T-helper 2 cell treated with Interferon-gamma antibody and Interleukin-4, amounts not matched to agents 5 μg/mL and 100 μg/mL, for 36 hours (primary cell): ENCODE measurements around the gene PNMA8A.
A peak's percentile ranks its signal among the peaks of the same experiment; 100 is the strongest.
"Not testable (repeated sequence)": the region's sequence is repeated elsewhere in the genome, so short reads cannot be mapped to it uniquely, and the experiment has no call there.

ENCODE experiments used
- DNase-seq: peaks from one replicate; pipeline ENCODE4 v3.0.0; 2021; ENCODE audit warnings: low spot score
- H3K27ac Mint-ChIP-seq: one replicate; pipeline ENCODE4 v1.8.0; 2021; ENCODE audit warnings: mild to moderate bottlenecking, mixed read lengths
- H3K27me3 Mint-ChIP-seq: one replicate; pipeline ENCODE4 v1.8.0; 2021; ENCODE audit warnings: low read depth, mixed read lengths
- H3K36me3 Mint-ChIP-seq: one replicate; pipeline ENCODE4 v1.8.0; 2021; ENCODE audit warnings: low read depth, mixed read lengths
- H3K4me1 Mint-ChIP-seq: one replicate; pipeline ENCODE4 v1.8.0; 2021; ENCODE audit warnings: low read depth, mixed read lengths
- H3K4me3 Mint-ChIP-seq: one replicate; pipeline ENCODE4 v1.8.0; 2022; ENCODE audit warnings: mild to moderate bottlenecking, moderate library complexity, mixed read lengths
- H3K9me3 Mint-ChIP-seq: one replicate; pipeline ENCODE4 v1.8.0; 2021; ENCODE audit warnings: mixed read lengths

PNMA8A gene

DNA sequence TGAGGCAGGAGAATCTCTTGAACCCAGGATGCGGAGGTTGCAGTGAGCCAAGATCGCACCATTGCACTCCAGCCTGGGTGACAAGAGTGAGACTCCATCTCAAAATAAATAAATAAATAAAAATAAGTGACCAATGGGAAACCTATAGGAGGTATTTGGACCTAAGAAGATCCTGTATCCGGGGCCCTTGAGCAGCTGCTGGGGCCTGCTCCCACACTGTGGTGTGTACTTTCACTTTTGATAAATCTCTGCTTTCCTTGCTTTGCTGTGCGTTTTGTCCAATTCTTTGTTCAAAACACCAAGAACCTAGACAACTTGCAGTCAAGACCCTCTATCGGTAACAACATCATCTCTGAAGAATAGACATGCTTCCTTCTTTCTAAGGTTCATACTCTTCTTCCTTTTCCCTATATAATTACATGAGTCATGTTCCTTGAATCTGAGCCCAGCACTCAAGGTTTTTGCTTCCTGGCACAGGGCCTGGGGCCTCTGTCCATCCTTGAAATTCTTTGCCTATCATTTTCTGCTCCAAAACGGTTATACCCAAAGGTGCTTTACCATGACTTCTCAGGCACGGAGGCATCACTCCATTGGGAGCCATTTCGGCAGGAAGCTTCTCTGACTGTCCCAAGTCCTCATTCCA, 28.4 kb downstream of the PNMA8A start:
- H3K4me3 Mint-ChIP-seq = no peak overlapping the region
- peaks cover 4% of the 10 kb centered on the region for H3K27me3 Mint-ChIP-seq
- peaks cover 4% of the 10 kb centered on the region for H3K4me1 Mint-ChIP-seq
- H3K36me3 Mint-ChIP-seq = no peaks in the 10 kb centered on the region
- no peaks in the 10 kb centered on the region for H3K9me3 Mint-ChIP-seq
- H3K27ac Mint-ChIP-seq = no peak overlapping the region
- DNase-seq = no peak

DNA sequence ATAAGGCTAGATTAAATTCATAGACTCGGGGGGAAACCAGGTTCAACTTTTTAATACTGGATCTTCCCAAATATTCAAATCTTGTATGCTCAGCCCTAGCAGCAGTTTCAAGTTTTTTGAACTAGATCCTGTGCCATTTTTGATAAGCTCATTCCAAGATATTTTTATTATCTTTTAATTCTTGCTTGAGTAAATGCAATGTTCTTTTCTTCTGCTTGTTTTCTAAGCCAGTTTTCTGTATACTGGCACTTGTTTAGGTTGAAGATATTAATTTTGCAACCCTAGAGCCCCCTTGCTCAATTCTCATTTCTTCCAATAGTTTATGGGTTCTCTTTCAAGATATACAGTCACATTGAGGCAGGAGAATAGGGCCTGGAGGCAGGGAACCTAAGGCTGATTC, 29.5 kb downstream of the PNMA8A start:
- H3K9me3 Mint-ChIP-seq = no peaks in the 10 kb centered on the region
- H3K4me3 Mint-ChIP-seq = no peak overlapping the region
- H3K27me3 Mint-ChIP-seq = peaks cover 4% of the 10 kb centered on the region
- peaks cover 4% of the 10 kb centered on the region for H3K4me1 Mint-ChIP-seq
- no peak for DNase-seq
- H3K27ac Mint-ChIP-seq = no peak overlapping the region
- no peaks in the 10 kb centered on the region for H3K36me3 Mint-ChIP-seq

DNA sequence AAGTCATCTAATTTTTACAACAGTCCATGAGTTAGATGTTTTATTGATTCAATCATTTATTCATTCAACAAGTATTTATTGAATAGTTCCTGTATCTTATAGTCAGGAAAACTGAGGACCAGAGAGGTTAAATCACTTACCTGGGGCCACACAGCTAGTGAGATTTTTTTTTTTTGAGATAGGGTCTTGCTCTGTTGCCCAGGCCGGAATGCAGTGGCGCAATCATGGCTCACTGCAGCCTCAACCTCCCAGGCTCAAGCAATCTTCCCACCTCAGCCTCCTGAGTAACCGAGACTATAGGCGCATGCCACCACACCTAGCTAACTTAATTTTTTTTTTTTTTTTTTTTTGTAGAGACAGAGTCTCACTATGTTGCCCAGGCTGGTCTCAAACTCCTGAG, 35.7 kb downstream of the PNMA8A start:
- H3K36me3 Mint-ChIP-seq, H3K27ac Mint-ChIP-seq, H3K4me3 Mint-ChIP-seq, H3K9me3 Mint-ChIP-seq, H3K4me1 Mint-ChIP-seq, DNase-seq: not testable (repeated sequence)
- peaks cover 13% of the 10 kb centered on the region for H3K27me3 Mint-ChIP-seq

DNA sequence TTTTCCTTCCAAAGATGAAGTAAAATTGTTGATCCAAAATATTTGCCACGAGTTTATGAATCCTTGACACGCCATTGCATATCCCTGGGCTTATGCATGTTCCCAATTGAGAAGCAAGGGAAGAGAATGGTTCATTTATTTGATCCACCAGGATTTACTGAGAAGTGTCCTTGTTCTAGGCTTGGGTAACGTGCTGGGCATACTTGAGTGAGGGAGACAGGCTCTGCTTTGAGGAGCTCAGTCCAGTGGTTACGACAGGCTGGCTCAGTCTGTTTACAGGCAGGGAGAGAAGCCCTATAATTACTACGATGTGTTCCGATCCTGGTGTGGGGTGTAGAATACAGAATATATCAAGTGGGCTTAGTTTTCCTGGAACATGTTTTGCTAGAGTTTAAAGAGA, 36.4 kb downstream of the PNMA8A start:
- Mint-ChIP-seq H3K27me3 (peaks cover 20% of the 10 kb centered on the region), H3K27ac (no peak overlapping the region), H3K9me3 (no peaks in the 10 kb centered on the region), H3K4me1 (no peaks in the 10 kb centered on the region), H3K36me3 (no peaks in the 10 kb centered on the region), H3K4me3 (no peak overlapping the region)
- no peak for DNase-seq

DNA sequence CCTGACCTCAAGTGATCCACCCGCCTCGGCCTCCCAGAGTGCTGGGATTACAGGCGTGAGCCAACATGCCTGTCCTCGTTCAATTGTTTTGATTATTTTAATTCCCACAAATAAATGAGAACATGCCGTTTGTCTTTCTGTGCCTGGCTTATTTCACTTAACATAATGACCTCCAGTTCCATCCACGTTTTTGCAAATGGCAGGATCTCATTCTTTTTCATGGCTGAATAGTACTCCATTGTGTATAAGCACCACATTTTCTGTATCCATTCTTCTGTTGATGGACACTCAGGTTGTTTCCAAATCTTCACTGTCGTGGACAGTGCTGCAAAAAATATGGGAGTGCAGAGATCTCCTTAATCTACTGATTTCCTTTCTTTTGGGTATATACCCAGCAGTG, 37.9 kb downstream of the PNMA8A start:
- peaks cover 34% of the 10 kb centered on the region for H3K27me3 Mint-ChIP-seq
- H3K36me3 Mint-ChIP-seq, DNase-seq, H3K27ac Mint-ChIP-seq, H3K9me3 Mint-ChIP-seq, H3K4me3 Mint-ChIP-seq: not testable (repeated sequence)
- peaks cover 11% of the 10 kb centered on the region for H3K4me1 Mint-ChIP-seq

DNA sequence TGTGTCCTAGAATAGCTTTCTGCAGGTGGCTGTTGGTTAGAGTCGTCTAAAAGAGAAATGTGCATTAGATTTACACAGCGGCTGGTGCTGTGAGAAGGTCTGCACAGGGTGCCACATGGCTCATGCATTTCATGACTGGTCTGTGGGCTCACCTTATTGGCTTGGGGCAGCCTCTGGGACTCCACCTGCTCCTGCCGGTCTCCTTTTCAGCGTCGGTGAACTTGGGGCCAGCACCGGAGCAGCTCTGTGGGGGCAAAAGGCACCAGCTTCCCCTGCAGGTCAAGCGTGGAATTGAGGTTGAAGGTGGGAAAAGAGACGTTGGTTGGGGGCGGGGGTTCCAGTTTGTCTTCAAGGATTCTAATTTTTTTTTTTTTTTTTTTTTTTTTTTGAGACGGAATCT, 39.5 kb downstream of the PNMA8A start:
- Mint-ChIP-seq H3K36me3 (no peaks in the 10 kb centered on the region), H3K4me1 (peaks cover 22% of the 10 kb centered on the region), H3K4me3 (no peak overlapping the region), H3K27me3 (peaks cover 50% of the 10 kb centered on the region), H3K9me3 (no peaks in the 10 kb centered on the region), H3K27ac (no peak overlapping the region)
- DNase-seq = no peak

DNA sequence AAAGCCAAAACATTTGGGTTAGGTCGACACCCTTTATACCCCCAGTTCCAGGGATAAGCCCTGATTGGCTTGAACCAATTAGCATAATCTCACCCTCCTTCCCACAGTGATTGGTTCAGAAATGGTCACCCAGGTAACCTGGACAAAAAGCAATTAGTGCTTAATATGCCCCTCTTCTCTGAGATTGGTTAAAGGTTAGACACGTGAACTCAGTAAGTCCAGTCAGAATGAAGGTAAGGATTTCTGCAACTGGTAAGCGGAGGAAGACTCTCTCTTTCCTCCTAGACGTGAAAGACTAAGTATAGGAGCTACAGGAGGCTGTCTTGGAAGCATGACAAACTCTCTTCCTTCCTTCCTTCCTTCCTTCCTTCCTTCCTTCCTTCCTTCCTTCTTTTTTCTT, 41.4 kb downstream of the PNMA8A start:
- Mint-ChIP-seq H3K9me3 (no peaks in the 10 kb centered on the region), H3K27ac (no peak overlapping the region), H3K36me3 (no peaks in the 10 kb centered on the region), H3K27me3 (peaks cover 64% of the 10 kb centered on the region), H3K4me1 (peaks cover 26% of the 10 kb centered on the region), H3K4me3 (no peak overlapping the region)
- DNase-seq = no peak

DNA sequence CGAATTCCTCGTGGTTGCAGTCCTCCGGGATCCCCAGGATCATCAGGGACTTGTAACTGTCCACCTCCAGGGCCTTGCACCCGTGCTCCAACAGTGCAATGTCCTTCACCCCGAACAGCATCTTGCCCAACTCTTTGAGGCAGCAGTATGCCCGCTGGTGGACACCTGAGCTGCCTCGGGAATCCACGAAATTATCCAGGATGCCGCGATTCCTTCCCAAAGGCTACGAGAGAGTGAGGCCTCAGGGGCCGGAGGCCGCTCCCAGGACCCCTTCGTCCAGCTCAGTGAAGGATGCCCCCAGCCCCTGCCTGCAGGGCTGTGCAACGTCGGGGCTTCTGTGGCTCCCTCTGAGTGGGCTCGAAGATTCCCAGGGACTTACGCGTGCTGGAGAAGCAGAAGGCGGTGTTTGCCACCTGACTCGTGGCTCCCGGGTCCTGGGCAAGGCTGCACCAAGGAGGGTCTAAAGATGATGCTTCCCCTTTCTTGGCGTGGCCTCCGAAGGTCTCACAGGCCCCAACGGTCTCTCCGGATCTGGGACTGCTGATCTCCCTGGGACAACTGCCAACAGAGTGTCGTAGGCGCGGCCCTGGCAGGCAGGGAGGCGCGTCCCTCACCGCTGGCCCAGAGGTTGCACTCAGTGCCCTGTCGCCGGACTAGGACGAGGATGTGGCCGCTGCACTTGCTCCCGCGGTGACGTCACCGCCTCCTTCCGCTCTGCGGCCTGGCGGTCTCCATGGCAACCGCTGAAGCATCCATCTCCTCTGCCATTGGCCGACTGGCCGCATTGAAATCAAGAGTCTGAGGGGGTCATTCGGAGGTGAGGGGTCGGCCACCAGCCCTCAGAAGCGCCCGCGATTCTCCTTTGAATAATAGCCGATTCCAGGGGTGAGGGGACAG, 42.9 kb downstream of the PNMA8A start, which contains the start of gene PNMA8C:
Gene PNMA8C (minus strand): TSS at position 698 of the 897 bp plus-strand sequence. CDS start 577 bp downstream, at position 121.
- H3K36me3 Mint-ChIP-seq = no peaks in the 10 kb centered on the region
- DNase-seq = peak; percentile 49
- H3K4me3 Mint-ChIP-seq = peak within 1 kb of the TSS; percentile 73
- H3K27ac Mint-ChIP-seq = peak within 1 kb of the TSS; percentile 49
- H3K9me3 Mint-ChIP-seq = no peaks in the 10 kb centered on the region
- peaks cover 26% of the 10 kb centered on the region for H3K4me1 Mint-ChIP-seq
- peaks cover 70% of the 10 kb centered on the region for H3K27me3 Mint-ChIP-seq

DNA sequence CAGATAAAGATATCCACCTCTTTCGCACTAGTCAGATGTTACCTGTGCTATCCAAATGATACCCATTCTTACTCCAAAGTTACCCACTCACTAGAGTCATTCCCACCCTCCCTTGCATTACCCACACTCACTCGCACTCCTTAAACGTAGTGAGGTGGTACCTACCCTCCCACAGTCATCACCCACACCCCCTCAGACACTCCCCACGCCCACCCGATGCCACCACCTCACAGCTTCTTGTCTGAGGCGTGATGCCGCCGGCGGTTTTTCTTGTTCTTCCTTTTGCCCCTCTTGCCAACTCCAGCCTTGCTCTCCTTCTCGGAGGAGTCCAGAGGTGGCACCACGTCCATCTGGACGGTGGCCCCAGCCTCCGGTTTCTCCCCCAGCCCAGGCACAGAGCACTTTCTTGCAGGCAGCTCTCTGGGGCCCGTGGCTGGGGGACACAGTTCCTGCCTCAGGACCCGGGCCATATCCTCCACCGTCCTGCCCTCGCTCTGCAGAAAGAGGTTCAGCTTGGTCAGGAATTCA, 43.8 kb downstream of the PNMA8A start:
- Mint-ChIP-seq H3K27ac (no peak overlapping the region), H3K4me1 (peaks cover 26% of the 10 kb centered on the region), H3K36me3 (no peaks in the 10 kb centered on the region), H3K9me3 (no peaks in the 10 kb centered on the region), H3K27me3 (peaks cover 74% of the 10 kb centered on the region), H3K4me3 (no peak overlapping the region)
- DNase-seq = no peak

DNA sequence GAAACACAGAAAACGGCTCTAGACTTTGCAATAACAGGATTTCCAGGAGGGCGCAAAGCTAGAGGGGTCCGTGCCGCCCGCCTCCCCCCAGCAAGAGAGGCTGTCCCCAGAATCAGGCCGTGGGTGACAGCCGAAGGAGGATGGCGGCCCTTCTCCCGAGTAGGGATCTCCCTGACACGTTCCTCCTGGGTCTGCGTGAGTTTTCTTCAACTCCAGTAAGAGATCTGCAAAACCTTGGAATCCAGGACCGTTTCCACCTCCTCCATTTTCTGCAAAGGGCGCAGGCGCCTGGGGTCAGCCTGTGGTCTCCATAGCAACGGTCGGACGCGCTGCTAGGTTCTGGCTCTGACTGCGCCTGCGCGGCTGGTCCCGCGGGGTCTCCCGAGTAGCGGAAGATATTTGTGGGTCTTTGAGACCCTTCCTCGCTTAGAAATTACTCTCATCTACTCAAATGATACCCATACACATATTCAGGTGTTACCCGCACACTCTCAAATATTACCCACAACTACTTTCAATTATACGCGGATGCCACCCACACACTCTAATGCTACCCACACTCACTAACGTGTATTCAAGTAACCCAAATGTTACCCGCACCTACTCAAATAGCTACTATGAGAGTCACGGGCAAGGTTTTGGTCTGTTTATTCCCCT, 44.7 kb downstream of the PNMA8A start:
- DNase-seq = peak; percentile 29
- Mint-ChIP-seq H3K4me3 (peak overlapping the region; percentile 60), H3K27me3 (peaks cover 72% of the 10 kb centered on the region), H3K36me3 (no peaks in the 10 kb centered on the region), H3K27ac (no peak overlapping the region), H3K4me1 (peaks cover 26% of the 10 kb centered on the region), H3K9me3 (no peaks in the 10 kb centered on the region)

DNA sequence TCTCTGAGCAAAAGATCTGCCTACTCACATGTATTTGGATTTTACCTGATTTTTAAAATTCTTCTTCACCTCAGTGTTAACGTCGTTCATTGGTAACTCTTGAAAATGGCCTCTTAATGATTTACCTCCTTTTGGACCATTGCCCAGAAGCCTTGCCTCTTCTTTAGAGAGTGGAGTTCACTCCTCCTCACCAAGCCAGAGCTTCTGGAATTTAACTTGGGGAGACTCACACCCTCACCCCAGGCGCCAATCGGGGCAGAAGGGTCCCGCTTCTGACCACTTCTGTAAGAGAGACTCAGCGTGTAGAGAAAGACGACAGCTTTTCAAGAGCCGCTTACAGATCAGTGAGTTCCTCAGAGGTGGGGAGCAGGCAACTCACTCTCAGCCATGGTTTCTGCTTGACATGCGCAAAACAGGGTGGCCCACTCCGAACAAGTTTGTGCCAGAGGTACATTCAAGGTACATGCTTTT, 45.3 kb downstream of the PNMA8A start:
- Mint-ChIP-seq H3K4me1 (peaks cover 26% of the 10 kb centered on the region), H3K27ac (no peak overlapping the region), H3K4me3 (no peak overlapping the region), H3K27me3 (peaks cover 68% of the 10 kb centered on the region), H3K9me3 (no peaks in the 10 kb centered on the region), H3K36me3 (no peaks in the 10 kb centered on the region)
- DNase-seq = no peak

DNA sequence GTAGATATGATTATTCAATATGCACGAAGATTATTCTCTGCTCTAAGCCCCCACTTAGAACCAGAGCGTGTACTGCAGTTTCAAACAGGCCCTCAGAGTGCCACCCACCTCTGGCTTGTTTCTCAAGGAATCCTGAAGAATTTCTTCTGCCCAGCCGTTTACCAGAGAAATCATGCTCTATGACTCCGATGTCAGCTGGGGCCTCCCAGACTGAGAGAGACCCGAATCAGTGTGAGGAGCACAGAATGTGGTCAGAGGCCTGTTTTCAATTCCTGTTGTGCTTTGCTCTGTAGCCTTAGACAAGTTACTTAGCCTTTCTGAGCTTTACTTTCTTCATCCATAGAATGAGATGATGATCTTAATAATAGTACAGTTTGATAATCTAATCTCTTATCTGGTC, 48.2 kb downstream of the PNMA8A start:
- no peak overlapping the region for H3K27ac Mint-ChIP-seq
- DNase-seq = no peak
- peaks cover 14% of the 10 kb centered on the region for H3K4me1 Mint-ChIP-seq
- H3K27me3 Mint-ChIP-seq = peaks cover 46% of the 10 kb centered on the region
- H3K36me3 Mint-ChIP-seq = no peaks in the 10 kb centered on the region
- H3K9me3 Mint-ChIP-seq = no peaks in the 10 kb centered on the region
- H3K4me3 Mint-ChIP-seq = no peak overlapping the region

DNA sequence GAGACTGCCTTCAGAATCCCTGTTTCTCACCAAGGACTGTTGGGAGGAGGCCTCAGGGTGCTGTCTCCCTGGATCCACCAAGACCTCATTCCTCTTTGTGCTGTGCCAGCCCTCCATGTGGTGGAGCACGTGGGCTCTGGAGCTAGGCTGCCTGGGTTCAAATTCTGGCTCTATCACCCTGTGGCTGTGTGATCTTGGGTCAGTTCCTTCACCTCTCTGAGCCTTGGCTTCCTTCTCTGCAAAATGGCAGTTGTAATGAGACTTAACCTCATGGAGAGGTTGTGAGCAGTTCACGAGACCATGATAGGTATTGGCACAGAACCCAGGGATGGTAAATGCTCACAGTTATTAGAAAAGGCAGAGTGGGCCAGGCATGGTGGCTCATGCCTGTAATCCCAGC, 49.0 kb downstream of the PNMA8A start:
- H3K36me3 Mint-ChIP-seq = no peaks in the 10 kb centered on the region
- peaks cover 40% of the 10 kb centered on the region for H3K27me3 Mint-ChIP-seq
- no peak overlapping the region for H3K27ac Mint-ChIP-seq
- H3K4me1 Mint-ChIP-seq = peaks cover 8% of the 10 kb centered on the region
- DNase-seq = no peak
- no peak overlapping the region for H3K4me3 Mint-ChIP-seq
- no peaks in the 10 kb centered on the region for H3K9me3 Mint-ChIP-seq

DNA sequence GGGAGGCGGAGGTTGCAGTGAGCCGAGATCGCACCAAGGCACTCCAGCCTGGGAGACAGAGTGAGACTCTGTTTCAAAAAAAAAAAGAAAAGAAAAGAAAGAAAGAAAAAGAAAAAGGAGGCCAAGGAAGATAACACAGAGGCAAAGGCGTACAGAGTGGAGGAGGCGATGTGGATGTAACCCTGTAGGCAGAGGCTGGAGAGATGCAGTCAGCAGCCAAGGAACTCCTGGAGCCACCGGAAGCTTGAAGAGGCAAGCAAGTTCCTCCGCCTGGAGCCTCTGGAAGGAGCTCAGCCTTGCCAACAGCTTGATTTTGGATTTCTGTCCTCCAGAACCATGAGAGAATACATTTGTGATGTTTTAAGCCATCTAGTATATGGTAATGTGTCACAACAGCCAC, 51.3 kb downstream of the PNMA8A start:
- Mint-ChIP-seq H3K4me1 (peaks cover 1% of the 10 kb centered on the region), H3K9me3 (no peaks in the 10 kb centered on the region), H3K27ac (no peak overlapping the region), H3K36me3 (no peaks in the 10 kb centered on the region), H3K4me3 (no peak overlapping the region), H3K27me3 (peaks cover 39% of the 10 kb centered on the region)
- DNase-seq = no peak
